ENCODE results near the gene BCR. TPM values are rescaled to one million over a fixed set of nuclear protein-coding genes. Genes with fewer than 3 reads are reported as not detected.

BCR gene
- total and polyA plus RNA-seq, 2 of the 8 experiments (the other 6 are each of a cell fraction or from before 2014, with no cell fraction given), result 66.7 to 130 TPM

DNA sequence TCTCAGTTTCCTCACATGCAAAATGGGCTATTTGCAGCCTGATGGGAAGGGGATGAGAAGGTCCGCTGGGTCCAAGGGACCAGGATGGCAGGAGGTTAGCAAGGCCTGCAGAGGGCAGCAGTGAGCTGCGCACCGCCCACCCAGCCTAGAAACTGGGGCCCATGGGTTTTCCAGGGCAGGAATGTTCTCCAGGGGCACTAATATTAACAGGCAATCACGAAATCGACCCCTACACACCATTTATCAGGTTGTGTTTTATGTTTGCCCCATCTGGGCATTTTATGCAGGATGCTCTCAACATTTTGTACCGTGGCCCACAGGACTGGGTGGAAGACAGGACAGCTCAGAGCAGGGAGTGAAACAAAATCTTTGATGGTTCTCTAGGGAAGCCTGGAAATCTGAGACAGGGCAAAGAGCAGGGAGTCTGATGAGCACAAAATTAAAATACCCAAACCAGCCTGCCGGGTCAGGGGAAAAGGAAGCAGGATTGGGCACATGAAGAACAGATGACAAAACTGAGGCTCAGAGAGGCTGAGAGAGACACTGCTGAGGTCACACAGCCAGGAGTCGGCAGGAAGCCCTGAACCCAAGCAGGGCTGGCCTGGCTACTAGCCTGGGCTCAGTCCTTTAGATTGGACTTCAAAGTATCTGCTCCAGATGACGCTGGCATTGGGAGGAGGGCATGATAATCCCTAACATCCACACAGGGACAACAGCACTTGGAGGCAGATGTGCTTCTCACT lies 1.6 kb upstream of the BCR start:
- peak overlapping the region; percentile 21; the same call in 1 of the 2 replicates for H2BK5ac ChIP-seq (ENCODE audit: low read depth, low read length)
- peak overlapping the region; percentile 72; the same call in 1 of the 2 replicates for H2BK12ac ChIP-seq (ENCODE audit: low read depth, low read length)
- H4K5ac ChIP-seq (ENCODE audit: insufficient read length, low read depth, low read length), result no peak overlapping the region
- peak; percentile 39 to 90 for DNase-seq (ENCODE audit: low read depth in 1 of 2, low spot score in 2 of 2)
- peaks cover 5 to 29% (median 18%) of the 10 kb centered on the region in 4 experiments for H3K4me1 ChIP-seq (replicated peaks in 1 of 4; ENCODE audit: control insufficient read depth in 3 of 4, insufficient read depth in 4 of 4, low read length in 3 of 4)
- ChIA-PET POLR2A (ENCODE audit: partially characterized antibody) (interaction anchor here (1.1 to 6.0 kb wide), 5 partner anchors 57 to 109 kb away, joined by 3 to 34 read pairs (median 4); no protein-coding TSS in a partner anchor), CTCF (ENCODE audit: partially characterized antibody) (interaction anchor here (0.6 to 24.3 kb wide), 23 partner anchors 12 to 582 kb away, joined by 3 to 358 read pairs (median 4); no protein-coding TSS in a partner anchor)
- peaks cover 0 to 6% (median 2%) of the 10 kb centered on the region in 4 experiments; a peak in 1 of 7 replicates for H3K27me3 ChIP-seq (replicated peaks in 1 of 4; ENCODE audit: control insufficient read depth in 3 of 4, extremely low read depth in 1 of 4, insufficient read depth in 3 of 4, low read length in 3 of 4)
- no peak overlapping the region for H3K56ac ChIP-seq (replicated peaks; ENCODE audit: insufficient read length, low read depth, low read length)
- no peak overlapping the region for H3K4ac ChIP-seq (replicated peaks; ENCODE audit: insufficient read length, low read depth, low read length)
- H2BK20ac ChIP-seq (ENCODE audit: low read length), result 0 out of 2 replicates have a peak overlapping the region, but pooled peaks have one; percentile 68
- H4K91ac ChIP-seq (replicated peaks; ENCODE audit: insufficient read length, low read length), result no peak overlapping the region
- H3K79me1 ChIP-seq (ENCODE audit: low read depth, low read length), result peaks cover 12% of the 10 kb centered on the region
- peak overlapping the region; percentile 30 for H2BK120ac ChIP-seq (replicated peaks; ENCODE audit: low read depth, low read length)
- H3K23me2 ChIP-seq (ENCODE audit: low read depth, low read length), result peaks cover 20% of the 10 kb centered on the region
- no peak overlapping the region for H4K8ac ChIP-seq (ENCODE audit: extremely low read depth, insufficient read depth, low read length)
- no peak overlapping the region for H3K14ac ChIP-seq (ENCODE audit: insufficient read length)
- FAIRE-seq, result no peak
- H3K23ac ChIP-seq (ENCODE audit: insufficient read length), result no peak overlapping the region
- H3K18ac ChIP-seq (ENCODE audit: extremely low read depth, low read length), result 0 out of 2 replicates have a peak overlapping the region, but pooled peaks have one; percentile 10
- 29% methylated on average over 9 of the region's 9 CpGs; no CpG with 5 or more reads in 1 of the 2 experiments for WGBS, 2 experiments (ENCODE audit: extremely low coverage in 1 of 2, insufficient coverage in 1 of 2, insufficient read length in 1 of 2, insufficient replicate concordance in 2 of 2, low coverage in 1 of 2, low lambda C conversion rate in 2 of 2, missing lambda C conversion rate in 1 of 2)
- peak overlapping the region in 1 of 2 experiments; percentile 38; a peak in 2 of 4 replicates for H3K4me2 ChIP-seq (ENCODE audit: insufficient read depth in 1 of 2, low read depth in 2 of 2, low read length in 2 of 2)
- H2BK15ac ChIP-seq (ENCODE audit: low read length), result peak overlapping the region; percentile 77; the same call in 1 of the 2 replicates
- no peak overlapping the region for H3K27ac ChIP-seq (ENCODE audit: low read depth, low read length)
- peaks cover 18 to 20% of the 10 kb centered on the region in 2 experiments for H3K9me3 ChIP-seq (ENCODE audit: insufficient read depth in 2 of 2, low read depth in 1 of 2, low read length in 1 of 2)
- H3K9ac ChIP-seq (replicated peaks in 1 of 4; ENCODE audit: extremely low read depth in 1 of 4, low read depth in 3 of 4, low read length in 3 of 4), result no peak overlapping the region
- H2AFZ ChIP-seq (ENCODE audit: low read length), result no peak overlapping the region
- H3K79me2 ChIP-seq (ENCODE audit: control insufficient read depth in 1 of 2, insufficient read depth in 2 of 2, low read length in 2 of 2), result peaks cover 23 to 28% of the 10 kb centered on the region in 2 experiments
- H3K36me3 ChIP-seq (ENCODE audit: control insufficient read depth in 2 of 4, insufficient read depth in 4 of 4, low read length in 3 of 4), result no peaks in the 10 kb centered on the region; a peak in 1 of 8 replicates
- no peak overlapping the region for H3K4me3 ChIP-seq (ENCODE audit: extremely low read depth in 1 of 4, insufficient read depth in 2 of 4, low read depth in 3 of 4, low read length in 4 of 4)
- H2AK5ac ChIP-seq (ENCODE audit: low read depth, low read length), result no peak overlapping the region
- H4K20me1 ChIP-seq (replicated peaks in 1 of 2; ENCODE audit: control insufficient read depth in 1 of 2, insufficient read depth in 2 of 2, low read length in 2 of 2), result peaks cover 18 to 22% of the 10 kb centered on the region in 2 experiments
- TF ChIP-seq EP300 (IDR thresholded peaks at IDR 0.05; ENCODE audit: borderline replicate concordance in 1 of 2, low read depth in 2 of 2, low read length in 2 of 2), result peak in 1 of 2 experiments; percentile 24; a peak in 1 of 3 replicates
- no peak for TF ChIP-seq SUZ12 (IDR thresholded peaks at IDR 0.05; ENCODE audit: low read length)
- no peak for TF ChIP-seq HDAC6 (IDR thresholded peaks at IDR 0.05; ENCODE audit: low read depth, low read length)
- peak in 1 of 2 experiments; percentile 57; a peak in 1 of 4 replicates for TF ChIP-seq SIN3A (conservative IDR thresholded peaks at IDR 0.05 in 1 of 2, IDR thresholded peaks at IDR 0.05 in 1 of 2; ENCODE audit: low read depth in 1 of 2, low read length in 2 of 2)
- peak; percentile 97 to 99 for TF ChIP-seq RAD21 (IDR thresholded peaks at IDR 0.05 in 1 of 2, conservative IDR thresholded peaks at IDR 0.05 in 1 of 2; ENCODE audit: low read depth in 2 of 2, low read length in 2 of 2)

All from H1 (cell line).